Measurements from ENCODE around the gene CCDC93.
"Not testable (repeated sequence)": the region's sequence is repeated elsewhere in the genome, so short reads cannot be mapped to it uniquely, and the experiment has no call there.

Gene CCDC93

GRCh38 chr2:117949806-117950205 lies 64.1 kb downstream of the CCDC93 start:
- DNase-seq, result no peak

- DNase-seq, result no peak
Measured at GRCh38 chr2:117948615-117949014, 65.3 kb downstream of the CCDC93 start.

GRCh38 chr2:117945296-117945695 lies 68.6 kb downstream of the CCDC93 start:
- DNase-seq, result no peak

- DNase-seq, result no peak
Measured at GRCh38 chr2:117944816-117945215, 69.1 kb downstream of the CCDC93 start.

GRCh38 chr2:117943013-117943672 lies 70.7 kb downstream of the CCDC93 start:
- DNase-seq, result peak; percentile 81

GRCh38 chr2:117942551-117942950 lies 71.3 kb downstream of the CCDC93 start:
- peak; percentile 40 for DNase-seq

- DNase-seq, result no peak
Measured at GRCh38 chr2:117941693-117942092, 72.2 kb downstream of the CCDC93 start.

- DNase-seq, result no peak
Measured at GRCh38 chr2:117940436-117940835, 73.4 kb downstream of the CCDC93 start.

- no peak for DNase-seq
Measured at GRCh38 chr2:117938611-117939010, 75.3 kb downstream of the CCDC93 start.

- no peak for DNase-seq
Measured at GRCh38 chr2:117936871-117937428, 76.9 kb downstream of the CCDC93 start.

GRCh38 chr2:117935954-117936353 lies 77.9 kb downstream of the CCDC93 start:
- no peak for DNase-seq

GRCh38 chr2:117935456-117935855 lies 78.4 kb downstream of the CCDC93 start:
- DNase-seq, result no peak

- DNase-seq, result no peak
Measured at GRCh38 chr2:117933884-117934354, 80.0 kb downstream of the CCDC93 start.

GRCh38 chr2:117931978-117932377 lies 81.9 kb downstream of the CCDC93 start:
- no peak for DNase-seq

GRCh38 chr2:117931266-117931665 lies 82.6 kb downstream of the CCDC93 start:
- DNase-seq, result no peak

GRCh38 chr2:117930775-117931174 lies 83.1 kb downstream of the CCDC93 start:
- DNase-seq, result no peak

- not testable (repeated sequence) for DNase-seq
Measured at GRCh38 chr2:117923471-117923870, 90.4 kb downstream of the CCDC93 start.

GRCh38 chr2:117921520-117921919 lies 92.3 kb downstream of the CCDC93 start:
- DNase-seq, result no peak

- no peak for DNase-seq
Measured at GRCh38 chr2:117918608-117919007, 95.3 kb downstream of the CCDC93 start.

GRCh38 chr2:117917223-117917917 lies 96.5 kb downstream of the CCDC93 start:
- no peak for DNase-seq

GRCh38 chr2:117902933-117903332 lies 110.9 kb downstream of the CCDC93 start:
- no peak for DNase-seq

- no peak for DNase-seq
Measured at GRCh38 chr2:117888897-117889296, 125.0 kb downstream of the CCDC93 start.

GRCh38 chr2:117885308-117885707 lies 128.6 kb downstream of the CCDC93 start:
- no peak for DNase-seq

- DNase-seq, result no peak
Measured at GRCh38 chr2:117879003-117879402, 134.9 kb downstream of the CCDC93 start.
